HFFc6 (cell line): ENCODE results near the gene ACKR3. TPM values are rescaled to one million over a fixed set of nuclear protein-coding genes. Genes with fewer than 3 reads are reported as not detected.

ENCODE experiments used
- DNase-seq: peaks from one replicate; pipeline ENCODE4 v3.0.0-alpha.2; 2018
- H3K27ac Mint-ChIP-seq: 2 replicates; pipeline ENCODE4 v1.8.0; 2020; ENCODE audit warnings: mild to moderate bottlenecking, mixed read lengths
- H3K27me3 Mint-ChIP-seq: 2 replicates; pipeline ENCODE4 v1.8.0; 2021; ENCODE audit warnings: mild to moderate bottlenecking, moderate library complexity, mixed read lengths; ENCODE audit not compliant: insufficient read depth
- H3K36me3 Mint-ChIP-seq: 2 replicates; pipeline ENCODE4 v1.8.0; 2021; ENCODE audit warnings: low read depth, mixed read lengths
- H3K4me1 Mint-ChIP-seq: 2 replicates; pipeline ENCODE4 v1.8.0; 2020; ENCODE audit warnings: low read depth, mixed read lengths
- H3K4me3 Mint-ChIP-seq: 2 replicates; pipeline ENCODE4 v1.8.0; 2020; ENCODE audit warnings: mild to moderate bottlenecking, moderate library complexity, mixed read lengths
- H3K9me3 Mint-ChIP-seq: 2 replicates; pipeline ENCODE4 v1.8.0; 2020; ENCODE audit warnings: mild to moderate bottlenecking, mixed read lengths
- CTCF ChIP-seq: fragments of 200-600 bp; sonication (generic); IDR thresholded peaks from 2 replicates; pipeline ENCODE4 v1.5.0; 2021; ENCODE audit warnings: antibody characterized with exemption, mild to moderate bottlenecking
- total RNA-seq, 6 experiments: library from RNA; stranded (reverse); fragmentation: NEBNext Ultra II Directional; extraction: Animal tissue kit (Norgen Biotek cat#: 25700); gene quantifications; 2 replicates in 1 of 6; 3 replicates in 5 of 6; pipeline ENCODE4 v1.2.3, GENCODE V29; 2021

Gene ACKR3
- total RNA-seq, 6 experiments from 2014 or later: 0.12 TPM; not detected in 5

- no peak for TF ChIP-seq CTCF
- no peak overlapping the region for H3K4me3 Mint-ChIP-seq
- peaks cover 3% of the 10 kb centered on the region for H3K9me3 Mint-ChIP-seq
- no peaks in the 10 kb centered on the region; the same call in 1 of the 2 replicates for H3K36me3 Mint-ChIP-seq
- no peak for DNase-seq
- peaks cover 7% of the 10 kb centered on the region; the same call in 1 of the 2 replicates for H3K4me1 Mint-ChIP-seq
- peaks cover 15% of the 10 kb centered on the region for H3K27me3 Mint-ChIP-seq
- no peak overlapping the region for H3K27ac Mint-ChIP-seq
These were observed 43.1 kb downstream of the ACKR3 start for GRCh38 chr2:236612737-236613136.

GRCh38 chr2:236613612-236614011 lies 44.0 kb downstream of the ACKR3 start:
- H3K4me3 Mint-ChIP-seq: no peak overlapping the region
- no peaks in the 10 kb centered on the region; the same call in 1 of the 2 replicates for H3K36me3 Mint-ChIP-seq
- no peak for DNase-seq
- H3K4me1 Mint-ChIP-seq: peaks cover 7% of the 10 kb centered on the region; the same call in 1 of the 2 replicates
- H3K27ac Mint-ChIP-seq: no peak overlapping the region
- peaks cover 3% of the 10 kb centered on the region; the same call in 1 of the 2 replicates for H3K9me3 Mint-ChIP-seq
- TF ChIP-seq CTCF: no peak
- H3K27me3 Mint-ChIP-seq: peaks cover 19% of the 10 kb centered on the region

- Mint-ChIP-seq H3K4me1 (peaks cover 7% of the 10 kb centered on the region; the same call in 1 of the 2 replicates), H3K4me3 (no peak overlapping the region), H3K36me3 (no peaks in the 10 kb centered on the region; the same call in 1 of the 2 replicates), H3K27ac (no peak overlapping the region), H3K27me3 (peaks cover 23% of the 10 kb centered on the region), H3K9me3 (peaks cover 3% of the 10 kb centered on the region; the same call in 1 of the 2 replicates)
- no peak for DNase-seq
- no peak for TF ChIP-seq CTCF
These were observed 44.9 kb downstream of the ACKR3 start for GRCh38 chr2:236614551-236614950.

GRCh38 chr2:236616031-236616430 lies 46.4 kb downstream of the ACKR3 start:
- peaks cover 7% of the 10 kb centered on the region; the same call in 1 of the 2 replicates for H3K4me1 Mint-ChIP-seq
- H3K27me3 Mint-ChIP-seq: peaks cover 30% of the 10 kb centered on the region
- H3K4me3 Mint-ChIP-seq: no peak overlapping the region
- H3K36me3 Mint-ChIP-seq: no peaks in the 10 kb centered on the region; the same call in 1 of the 2 replicates
- no peak for TF ChIP-seq CTCF
- H3K27ac Mint-ChIP-seq: no peak overlapping the region
- peaks cover 9% of the 10 kb centered on the region; the same call in 1 of the 2 replicates for H3K9me3 Mint-ChIP-seq
- DNase-seq: no peak

- TF ChIP-seq CTCF: no peak
- H3K27ac Mint-ChIP-seq: no peak overlapping the region
- H3K36me3 Mint-ChIP-seq: no peaks in the 10 kb centered on the region; the same call in 1 of the 2 replicates
- DNase-seq: no peak
- H3K4me1 Mint-ChIP-seq: peaks cover 3% of the 10 kb centered on the region; the same call in 1 of the 2 replicates
- H3K4me3 Mint-ChIP-seq: no peak overlapping the region
- peaks cover 13% of the 10 kb centered on the region; the same call in 1 of the 2 replicates for H3K9me3 Mint-ChIP-seq
- peaks cover 30% of the 10 kb centered on the region for H3K27me3 Mint-ChIP-seq
These were observed 47.0 kb downstream of the ACKR3 start for GRCh38 chr2:236616624-236617023.
